ENCODE measurements around the gene TMEM126B.
"Not testable (repeated sequence)": the region's sequence is repeated elsewhere in the genome, so short reads cannot be mapped to it uniquely, and the experiment has no call there.

TMEM126B gene

GRCh38 chr11:85651118-85651517 lies 22.7 kb downstream of the TMEM126B start:
- DNase-seq, result no peak

- DNase-seq, result no peak
Observed at GRCh38 chr11:85652786-85653447, 24.5 kb downstream of the TMEM126B start.

- not testable (repeated sequence) for DNase-seq
Observed at GRCh38 chr11:85654343-85654742, 25.9 kb downstream of the TMEM126B start.

- DNase-seq, result no peak
Observed at GRCh38 chr11:85656777-85657176, 28.4 kb downstream of the TMEM126B start.

DNA sequence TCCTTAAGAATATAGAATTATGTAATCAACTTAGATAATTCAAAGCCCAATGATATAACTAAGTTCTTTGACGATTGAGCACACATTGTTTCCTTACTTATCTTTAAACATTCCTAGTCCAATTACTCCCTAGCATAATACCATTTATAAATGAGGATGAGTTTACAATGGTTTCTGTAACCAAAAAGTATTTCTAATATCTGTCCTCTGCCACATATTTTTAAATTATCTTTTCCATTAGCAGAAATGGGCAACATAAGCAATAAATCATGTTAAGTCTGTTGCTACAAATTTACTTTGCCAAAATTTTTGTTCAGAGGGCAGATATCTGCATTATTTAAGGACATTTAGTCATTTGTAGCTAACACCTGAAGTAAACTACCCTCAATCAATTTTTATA lies 29.8 kb downstream of the TMEM126B start:
- no peak for DNase-seq

GRCh38 chr11:85661972-85662664 lies 33.7 kb downstream of the TMEM126B start:
- no peak for DNase-seq

GRCh38 chr11:85663080-85663752 lies 34.8 kb downstream of the TMEM126B start:
- DNase-seq, result peak in 1 of 2 experiments; percentile 15

DNA sequence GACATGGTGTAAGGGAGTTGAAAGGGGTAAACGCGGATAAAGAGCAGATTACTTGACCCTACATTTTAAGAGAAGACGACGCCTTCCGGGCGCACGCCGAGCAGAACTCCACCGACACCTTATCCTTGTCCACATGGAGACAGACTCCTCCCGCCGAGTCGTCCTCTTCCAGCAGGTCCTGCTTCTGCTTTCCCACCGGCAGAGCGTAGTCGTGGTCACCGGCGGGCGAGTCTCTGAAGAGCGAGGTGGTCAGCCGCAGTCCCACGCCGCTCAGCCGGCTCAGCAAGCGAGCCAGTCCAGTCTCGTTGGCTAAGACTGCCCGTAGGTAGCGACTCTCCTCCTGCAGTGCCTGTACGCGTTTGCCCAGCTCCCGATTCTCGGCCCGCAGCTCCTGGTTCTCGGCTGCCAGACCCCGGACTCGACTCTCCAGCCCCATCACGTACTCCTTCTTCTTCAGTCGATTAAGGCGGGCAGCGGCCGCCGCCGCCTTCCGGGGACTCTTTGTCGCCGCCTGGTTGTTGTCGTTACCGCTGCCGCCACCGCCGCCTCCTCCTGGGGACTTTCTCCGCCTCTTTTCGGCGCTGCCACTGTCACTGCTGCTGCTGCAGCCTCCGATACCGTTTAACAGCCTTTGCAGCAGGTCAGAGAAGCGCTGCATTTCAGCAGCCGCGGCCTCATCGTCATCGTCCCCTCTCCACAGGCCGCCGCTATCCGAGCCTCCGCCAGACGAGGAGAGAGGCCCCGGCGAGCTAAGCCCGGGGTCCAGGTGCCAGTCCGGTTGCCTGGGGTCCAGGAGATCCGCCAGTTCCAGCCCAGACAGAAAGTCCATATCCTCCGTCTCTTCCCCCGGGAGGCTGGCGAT lies 35.6 kb downstream of the TMEM126B start:
- peak; percentile 67 to 69 for DNase-seq

DNA sequence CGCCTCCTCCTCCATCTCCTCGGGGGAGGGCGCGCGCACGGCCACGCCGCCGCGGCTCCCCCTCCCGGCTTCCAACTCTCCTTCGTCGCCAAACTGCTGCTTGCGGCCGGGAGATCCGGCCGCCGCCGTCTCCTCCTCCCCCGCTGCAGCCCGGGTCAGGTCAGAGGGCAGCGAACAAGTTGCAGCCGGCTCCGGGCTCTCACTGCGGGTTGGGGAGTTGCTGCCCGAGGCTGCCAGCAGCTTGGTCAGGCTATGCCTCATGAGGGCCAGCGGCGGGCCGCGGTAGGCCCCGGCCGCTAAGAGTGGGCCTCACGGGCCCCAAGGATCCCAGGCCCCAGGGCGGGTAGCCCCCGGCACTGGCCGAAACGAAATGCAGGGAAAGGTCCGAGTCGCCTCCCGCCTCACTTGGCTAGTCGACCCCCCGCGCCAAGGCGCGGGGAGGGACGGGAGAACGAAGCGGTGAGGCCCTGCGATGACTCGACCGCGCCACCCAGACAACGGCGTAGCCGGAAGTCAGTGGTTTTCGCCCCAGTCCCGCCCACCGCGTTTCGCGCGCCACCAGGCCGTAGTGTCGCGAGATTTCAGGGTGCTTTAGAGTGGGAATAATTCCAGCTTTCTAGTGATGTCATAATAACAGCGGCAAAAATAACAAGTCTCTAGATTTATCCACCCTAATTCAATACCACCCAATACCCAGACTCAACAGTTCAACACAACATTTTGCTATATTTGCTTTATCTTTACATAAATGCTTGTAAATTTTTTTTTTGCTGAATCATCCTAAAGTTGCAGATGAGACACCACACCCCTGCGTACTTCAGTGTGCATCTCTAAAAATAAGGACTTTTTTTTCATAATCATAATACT lies 36.5 kb downstream of the TMEM126B start, which contains the start of gene CREBZF:
TSS of gene CREBZF (minus strand) at position 515 of the 867 bp plus-strand sequence. CDS start at position 261, 254 bp downstream.
- peak; percentile 92 to 96 for DNase-seq

DNA sequence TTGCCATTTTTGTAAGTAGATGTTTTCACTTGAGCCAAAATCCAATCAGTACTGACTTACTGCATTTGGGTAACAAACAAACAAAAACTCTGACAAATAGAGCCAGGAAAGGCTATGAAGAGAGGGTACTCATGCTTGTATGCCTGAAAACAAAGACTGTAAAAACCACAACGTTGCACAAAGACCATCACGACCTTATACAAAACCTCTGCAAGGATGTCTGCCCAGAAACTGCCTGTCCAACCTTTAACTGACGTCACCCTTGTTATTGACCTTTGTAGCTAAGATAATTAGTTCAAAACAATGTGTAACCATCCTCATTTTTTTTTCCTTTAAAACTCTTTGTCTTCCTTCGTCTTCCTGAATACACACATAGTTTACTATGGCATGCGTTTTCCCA lies 37.3 kb downstream of the TMEM126B start:
- no peak for DNase-seq

- no peak for DNase-seq
Observed at GRCh38 chr11:85666687-85667086, 38.3 kb downstream of the TMEM126B start.

- no peak for DNase-seq
Observed at GRCh38 chr11:85668157-85668556, 39.8 kb downstream of the TMEM126B start.

GRCh38 chr11:85670949-85671663 lies 42.7 kb downstream of the TMEM126B start:
- DNase-seq, result not testable (repeated sequence)

GRCh38 chr11:85672105-85672902 lies 43.9 kb downstream of the TMEM126B start:
- no peak for DNase-seq

DNA sequence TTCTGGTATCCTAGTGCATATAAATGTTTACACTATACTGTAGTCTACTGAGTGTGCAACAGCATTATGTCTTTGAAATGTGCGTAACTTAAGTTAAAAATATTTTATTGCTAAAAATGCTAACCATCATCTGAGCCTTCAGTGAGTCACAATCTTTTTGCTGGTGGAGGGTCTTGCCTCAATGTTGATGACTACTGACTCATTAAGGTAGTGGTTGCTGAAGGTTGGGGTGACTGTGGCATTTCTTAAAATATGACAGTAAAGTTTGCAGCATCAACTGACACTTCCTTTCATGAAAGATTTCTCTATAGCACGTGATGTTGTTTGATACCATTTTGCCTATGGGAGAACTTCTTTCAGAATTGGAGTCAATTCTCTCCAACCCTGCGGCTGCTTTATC lies 45.0 kb downstream of the TMEM126B start:
- DNase-seq, result no peak

DNA sequence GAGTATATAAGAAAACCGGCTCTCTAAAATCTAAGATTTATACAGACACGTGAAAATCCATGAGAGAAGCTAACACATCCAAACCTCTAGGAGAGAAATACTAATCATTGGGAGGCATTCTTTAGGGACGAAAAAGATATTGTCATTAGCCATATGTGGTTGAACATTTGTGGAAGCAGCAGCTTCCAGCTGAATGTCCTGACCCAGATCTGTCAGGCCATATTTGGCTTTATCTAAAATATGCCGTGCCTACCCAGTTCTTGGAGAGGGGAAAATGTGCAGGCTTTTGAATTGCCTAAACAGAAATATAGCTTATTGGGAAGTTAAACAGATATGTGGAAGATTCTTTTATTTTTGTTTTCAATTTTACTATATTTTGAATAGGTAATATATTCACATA lies 51.2 kb downstream of the TMEM126B start:
- no peak for DNase-seq

DNA sequence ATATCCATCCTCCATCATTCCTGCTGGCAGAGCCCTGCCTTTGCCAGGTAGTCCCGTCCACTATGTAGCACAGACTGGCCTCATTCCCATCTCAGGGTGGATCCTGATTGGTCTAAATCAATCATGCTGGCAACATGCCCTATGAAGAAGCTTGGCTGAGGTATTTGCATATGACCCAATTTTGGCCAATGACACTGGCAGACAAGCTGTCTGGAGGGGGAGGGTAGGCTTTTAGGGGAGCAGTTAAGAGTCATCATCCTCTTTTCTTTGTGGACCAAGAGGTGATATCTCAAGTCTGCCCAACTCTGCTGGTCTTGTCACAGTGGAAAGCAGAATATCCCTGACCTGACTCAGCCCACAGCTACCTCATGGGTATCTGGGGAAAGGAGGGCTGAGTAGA lies 52.5 kb downstream of the TMEM126B start:
- no peak for DNase-seq

GRCh38 chr11:85682330-85683305 lies 54.2 kb downstream of the TMEM126B start:
- DNase-seq, result peak in 1 of 2 experiments; percentile 8

All from NCI-H2081 (cell line).